Activated CD8-positive, alpha-beta T cell treated with anti-CD3 and anti-CD28 coated beads, Interleukin-2, amount 10 ng/mL, durations not matched to agents 7 days and 5 days (primary cell): Measurements from ENCODE around the gene NBPF1. TPM values are rescaled to one million over a fixed set of nuclear protein-coding genes. Genes with fewer than 3 reads are reported as not detected.
"Not testable (repeated sequence)": the region's sequence is repeated elsewhere in the genome, so short reads cannot be mapped to it uniquely, and the experiment has no call there.

ENCODE experiments used
- ATAC-seq: fragments of 150-1000 bp; cut with Tn5 transposase; one replicate; pipeline ENCODE4 v1.10.0; 2021; ENCODE audit warnings: moderate library complexity
- CTCF ChIA-PET: fragments of 350-600 bp; sonication (Branson Sonifier 250); formaldehyde crosslinking; loops from one replicate; lab custom pipeline; 2021; ENCODE audit warnings: antibody characterized with exemption; lab: Charles Lee
- POLR2A ChIA-PET: fragments of 350-600 bp; sonication (Branson Sonifier 250); formaldehyde crosslinking; loops from one replicate; lab custom pipeline; 2021; ENCODE audit warnings: antibody characterized with exemption; lab: Charles Lee
- DNase-seq: peaks from one replicate; pipeline ENCODE4 v3.0.0-alpha.2; 2020
- H3K27ac Mint-ChIP-seq: one replicate; pipeline ENCODE4 v1.8.0; 2021; ENCODE audit warnings: mild to moderate bottlenecking, mixed read lengths
- H3K27me3 Mint-ChIP-seq: one replicate; pipeline ENCODE4 v1.8.0; 2021; ENCODE audit warnings: low read depth, mixed read lengths
- H3K36me3 Mint-ChIP-seq: one replicate; pipeline ENCODE4 v1.8.0; 2021; ENCODE audit warnings: low read depth, mixed read lengths
- H3K4me1 Mint-ChIP-seq: one replicate; pipeline ENCODE4 v1.8.0; 2021; ENCODE audit warnings: low read depth, mixed read lengths
- H3K4me3 Mint-ChIP-seq: one replicate; pipeline ENCODE4 v1.8.0; 2021; ENCODE audit warnings: mild to moderate bottlenecking, mixed read lengths
- H3K9me3 Mint-ChIP-seq: one replicate; pipeline ENCODE4 v1.8.0; 2022; ENCODE audit warnings: mixed read lengths; ENCODE audit not compliant: insufficient read depth
- total RNA-seq, 2 experiments: library from RNA; stranded (reverse); gene quantifications; one replicate each; pipeline ENCODE4 v1.2.3, GENCODE V29; 2021

NBPF1 gene
- total RNA-seq, 2 experiments from 2014 or later, result 1.5 to 2.2 TPM

DNA sequence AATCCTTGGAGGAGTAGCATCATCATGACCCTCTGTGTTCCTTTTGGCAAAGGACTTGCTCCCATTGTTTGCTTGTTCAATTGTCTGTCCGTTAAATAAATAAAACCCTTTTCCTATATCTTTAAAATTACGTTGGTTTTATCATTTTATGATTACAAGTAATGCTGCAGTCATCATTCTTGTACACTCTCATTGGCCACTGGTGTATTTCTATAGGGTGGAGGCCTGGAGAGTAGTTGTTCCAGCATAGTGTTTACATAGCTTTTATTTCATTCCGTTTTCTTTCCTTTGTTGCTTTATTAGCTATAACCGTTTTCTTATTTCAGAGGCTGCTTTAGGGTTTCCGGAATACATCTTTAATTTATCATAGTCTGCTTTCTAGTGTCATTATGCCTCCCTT lies 91.7 kb downstream of the NBPF1 start:
- H3K4me3 Mint-ChIP-seq, POLR2A ChIA-PET, H3K27ac Mint-ChIP-seq, H3K36me3 Mint-ChIP-seq, DNase-seq, CTCF ChIA-PET, ATAC-seq, H3K9me3 Mint-ChIP-seq, H3K4me1 Mint-ChIP-seq: not testable (repeated sequence)
- peaks cover 54% of the 10 kb centered on the region for H3K27me3 Mint-ChIP-seq

- Mint-ChIP-seq H3K4me1 (no peaks in the 10 kb centered on the region), H3K36me3 (no peaks in the 10 kb centered on the region), H3K27me3 (peaks cover 52% of the 10 kb centered on the region), H3K9me3 (no peaks in the 10 kb centered on the region), H3K4me3 (no peak overlapping the region), H3K27ac (no peak overlapping the region)
- POLR2A ChIA-PET, result no interaction called here
- no peak for ATAC-seq
- DNase-seq, result no peak
- CTCF ChIA-PET, result no interaction called here
Observed at GRCh38 chr1:16521288-16521583, 92.1 kb downstream of the NBPF1 start.

- H3K27ac Mint-ChIP-seq, H3K4me3 Mint-ChIP-seq, H3K9me3 Mint-ChIP-seq, CTCF ChIA-PET, H3K36me3 Mint-ChIP-seq, DNase-seq, H3K4me1 Mint-ChIP-seq, ATAC-seq, POLR2A ChIA-PET: not testable (repeated sequence)
- peaks cover 52% of the 10 kb centered on the region for H3K27me3 Mint-ChIP-seq
Observed at GRCh38 chr1:16520435-16521287, 92.7 kb downstream of the NBPF1 start.

- H3K27me3 Mint-ChIP-seq, result peaks cover 43% of the 10 kb centered on the region
- H3K9me3 Mint-ChIP-seq, POLR2A ChIA-PET, H3K27ac Mint-ChIP-seq, DNase-seq, H3K4me3 Mint-ChIP-seq, ATAC-seq, H3K36me3 Mint-ChIP-seq, CTCF ChIA-PET, H3K4me1 Mint-ChIP-seq: not testable (repeated sequence)
Observed at GRCh38 chr1:16519255-16519951, 94.0 kb downstream of the NBPF1 start.

DNA sequence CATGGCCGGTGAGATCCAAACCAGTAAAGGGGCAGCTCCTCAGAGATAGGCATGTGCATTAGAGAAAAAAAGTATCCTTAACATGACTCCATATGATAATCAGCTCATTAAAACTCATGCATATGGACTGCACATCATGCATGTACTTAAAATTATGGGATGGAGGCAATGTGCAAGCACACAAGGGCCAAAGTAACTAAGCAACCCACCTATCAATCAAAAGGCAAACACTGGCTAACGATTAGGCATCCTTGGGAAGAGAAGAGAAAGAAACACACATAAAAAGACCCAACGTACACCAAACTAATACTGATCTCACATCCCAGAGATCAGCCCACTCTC lies 94.5 kb downstream of the NBPF1 start:
- H3K4me1 Mint-ChIP-seq, H3K36me3 Mint-ChIP-seq, H3K27ac Mint-ChIP-seq, H3K9me3 Mint-ChIP-seq, DNase-seq, ATAC-seq, H3K4me3 Mint-ChIP-seq, CTCF ChIA-PET, POLR2A ChIA-PET: not testable (repeated sequence)
- peaks cover 39% of the 10 kb centered on the region for H3K27me3 Mint-ChIP-seq

DNA sequence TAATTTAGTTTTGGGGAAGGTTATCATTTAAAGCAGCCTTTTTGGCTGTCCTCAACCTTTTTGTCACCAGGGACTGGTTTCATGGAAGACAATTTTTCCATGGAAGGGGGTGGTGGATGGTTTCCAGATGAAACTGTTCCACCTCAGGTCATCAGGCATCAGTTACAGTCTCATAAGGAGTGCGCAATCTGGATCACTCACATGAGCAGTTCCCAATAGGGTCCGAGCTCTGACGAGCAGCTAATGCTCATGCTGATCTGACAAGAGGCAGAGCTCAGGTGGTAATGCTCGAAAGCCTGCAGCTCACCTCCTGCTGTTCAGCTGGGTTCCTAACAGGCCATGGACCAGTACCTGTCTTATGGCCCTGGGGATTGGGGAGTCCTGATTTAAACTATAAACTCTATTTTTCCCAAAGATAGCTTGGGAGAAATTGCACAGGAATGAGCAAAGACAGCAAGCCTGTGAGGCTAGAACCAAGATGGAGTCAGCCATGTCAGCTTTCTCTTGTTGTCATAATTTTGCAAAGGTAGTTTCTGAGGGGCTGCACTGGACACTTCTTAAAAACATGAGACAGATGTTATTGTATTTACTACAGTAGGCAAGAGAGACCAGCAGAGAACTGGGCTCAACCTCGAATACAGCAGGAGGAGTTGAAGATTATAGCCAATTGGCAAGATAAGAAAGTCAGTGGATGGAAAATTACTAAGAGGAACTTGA lies 96.5 kb downstream of the NBPF1 start:
- POLR2A ChIA-PET, result interaction anchor here (0.7 kb wide), 1 partner anchor 388 kb away, joined by 3 read pairs; no protein-coding TSS in a partner anchor
- DNase-seq, CTCF ChIA-PET: not testable (repeated sequence)

GRCh38 chr1:16514107-16515055 lies 99.0 kb downstream of the NBPF1 start, which contains the start of gene RNU1-1:
Gene RNU1-1 (minus strand): TSS chr1:16514285.
- POLR2A ChIA-PET, result interaction anchor here (0.7 to 1.6 kb wide), 16 partner anchors 9 to 540 kb away, joined by 3 to 14 read pairs (median 4); partner anchors contain the start of genes NBPF1 and NECAP2
- H3K4me3 Mint-ChIP-seq, H3K36me3 Mint-ChIP-seq: not testable (repeated sequence)

More for the DNA sequence above, 96.5 kb downstream of the NBPF1 start:
- H3K9me3 Mint-ChIP-seq, ATAC-seq, H3K27ac Mint-ChIP-seq, H3K4me1 Mint-ChIP-seq, H3K4me3 Mint-ChIP-seq, H3K36me3 Mint-ChIP-seq: not testable (repeated sequence)
- peaks cover 34% of the 10 kb centered on the region for H3K27me3 Mint-ChIP-seq

GRCh38 chr1:16513412-16514106 lies 99.8 kb downstream of the NBPF1 start:
- CTCF ChIA-PET, H3K4me3 Mint-ChIP-seq, H3K9me3 Mint-ChIP-seq, H3K4me1 Mint-ChIP-seq, H3K27ac Mint-ChIP-seq, H3K36me3 Mint-ChIP-seq: not testable (repeated sequence)
- ATAC-seq (peak; percentile 97), DNase-seq (peak; percentile 75)
- POLR2A ChIA-PET, result interaction anchor here (0.6 to 1.6 kb wide), 22 partner anchors 8 to 541 kb away, joined by 3 to 14 read pairs (median 3); partner anchors contain the start of genes NBPF1 and NECAP2
- H3K27me3 Mint-ChIP-seq, result peaks cover 12% of the 10 kb centered on the region

More at GRCh38 chr1:16514107-16515055, 99.0 kb downstream of the NBPF1 start, which contains the start of gene RNU1-1:
- H3K27ac Mint-ChIP-seq, H3K4me1 Mint-ChIP-seq, CTCF ChIA-PET, H3K9me3 Mint-ChIP-seq: not testable (repeated sequence)
- ATAC-seq (peak; percentile 40), DNase-seq (peak; percentile 77)
- peaks cover 18% of the 10 kb centered on the region for H3K27me3 Mint-ChIP-seq

DNA sequence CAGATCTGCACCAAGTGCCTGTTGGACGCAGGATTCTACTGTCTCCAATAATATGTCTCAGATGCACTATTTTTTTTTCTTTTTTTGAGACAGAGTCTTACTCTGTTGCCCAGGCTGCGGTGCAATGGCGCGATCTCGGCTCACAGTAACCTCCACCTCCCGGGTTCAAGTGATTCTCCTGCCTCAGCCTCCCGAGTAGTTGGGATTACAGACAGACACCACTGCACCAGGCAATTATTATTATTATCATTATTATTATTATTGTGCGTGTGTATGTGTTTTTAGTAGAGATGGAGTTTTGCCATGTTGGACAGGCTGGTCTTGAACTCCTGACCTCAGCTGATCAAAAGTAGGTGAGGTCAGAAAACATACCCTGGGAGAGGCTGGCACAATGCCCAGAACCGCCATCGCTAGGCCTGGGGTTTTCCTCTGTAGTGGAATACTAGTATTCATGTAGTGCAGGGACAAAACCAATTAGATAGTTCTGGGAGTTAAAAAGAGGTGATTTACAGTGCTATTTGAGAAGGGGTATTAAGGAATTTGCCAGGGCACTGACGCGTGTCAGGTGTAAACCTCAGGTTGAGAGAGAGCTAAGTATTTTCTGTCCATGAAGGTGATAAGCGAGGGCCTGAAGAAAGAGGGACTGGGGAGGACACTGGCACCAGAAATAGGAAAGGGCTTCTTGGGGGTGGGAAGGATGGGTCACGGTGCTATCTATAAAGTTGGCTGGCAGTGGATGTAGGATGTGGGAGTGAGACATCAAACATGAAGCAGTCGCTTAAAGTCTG lies 100.5 kb downstream of the NBPF1 start:
- H3K4me3 Mint-ChIP-seq, CTCF ChIA-PET, DNase-seq, H3K36me3 Mint-ChIP-seq, H3K27me3 Mint-ChIP-seq, H3K4me1 Mint-ChIP-seq, H3K27ac Mint-ChIP-seq, H3K9me3 Mint-ChIP-seq: not testable (repeated sequence)
- peak; percentile 50 for ATAC-seq
- POLR2A ChIA-PET, result interaction anchor here (0.6 to 1.6 kb wide), 4 partner anchors 31 to 392 kb away, joined by 3 to 14 read pairs (median 5); no protein-coding TSS in a partner anchor
